SK-MEL-5 (cell line): ENCODE data around the gene TOMM40L. TPM values are rescaled to one million over a fixed set of nuclear protein-coding genes. Genes with fewer than 3 reads are reported as not detected.
"Not testable (repeated sequence)": the region's sequence is repeated elsewhere in the genome, so short reads cannot be mapped to it uniquely, and the experiment has no call there.

ENCODE experiments used
- DNase-seq: peaks from one replicate; pipeline ENCODE4 v3.0.0-alpha.2; 2016; ENCODE audit warnings: low read depth, low spot score
- in situ Hi-C: cut with HindIII; loops from 2 replicates; pipeline ENCODE4 v1.10.0; 2016; ENCODE audit warnings: low sequenced_read_pairs, high pct_unique_total_duplicates, low pct_unique_long_range_greater_than_20kb
- total RNA-seq: library from RNA; depleted of rRNA; stranded (reverse); fragments of >200 nt; shearing (Covaris generic); gene quantifications from 2 replicates; pipeline ENCODE4 v1.2.3, GENCODE V29; 2014

TOMM40L gene
- total RNA-seq, 1 experiment from 2014 or later = 11.3 TPM

GRCh38 chr1:161215076-161215475 is 10.8 kb upstream of the TOMM40L start, which contains the start of gene FCER1G:
Gene FCER1G, plus strand, starts transcription at chr1:161215295. Its CDS starts 27 bp downstream, at chr1:161215322.
- in situ Hi-C loops = loop anchor here (25.0 kb wide), 1 partner anchor 172 kb away; no protein-coding TSS in a partner anchor
- no peak for DNase-seq

- in situ Hi-C loops = loop anchor here (25.0 kb wide), 1 partner anchor 170 kb away; no protein-coding TSS in a partner anchor
- peak; percentile 63 for DNase-seq
These were observed 8.7 kb upstream of the TOMM40L start for GRCh38 chr1:161216945-161217712.

GRCh38 chr1:161217831-161218230 is 8.0 kb upstream of the TOMM40L start:
- in situ Hi-C loops = loop anchor here (25.0 kb wide), 1 partner anchor 169 kb away; no protein-coding TSS in a partner anchor

GRCh38 chr1:161218301-161219077 is 7.4 kb upstream of the TOMM40L start:
- in situ Hi-C loops = loop anchor here (25.0 kb wide), 1 partner anchor 169 kb away; no protein-coding TSS in a partner anchor

More at GRCh38 chr1:161217831-161218230, 8.0 kb upstream of the TOMM40L start:
- no peak for DNase-seq

GRCh38 chr1:161219078-161219892 is 6.6 kb upstream of the TOMM40L start:
- DNase-seq = no peak
- in situ Hi-C loops = loop anchor here (25.0 kb wide), 1 partner anchor 168 kb away; no protein-coding TSS in a partner anchor

More at GRCh38 chr1:161218301-161219077, 7.4 kb upstream of the TOMM40L start:
- DNase-seq = no peak

- in situ Hi-C loops = loop anchor here (25.0 kb wide), 1 partner anchor 167 kb away; no protein-coding TSS in a partner anchor
- no peak for DNase-seq
These were observed 5.9 kb upstream of the TOMM40L start for GRCh38 chr1:161220002-161220401.

- in situ Hi-C loops = loop anchor here (25.0 kb wide), 1 partner anchor 165 kb away; no protein-coding TSS in a partner anchor
- no peak for DNase-seq
These were observed 3.5 kb upstream of the TOMM40L start for GRCh38 chr1:161222175-161223019.

- DNase-seq = no peak
- in situ Hi-C loops = loop anchor here (25.0 kb wide), 1 partner anchor 163 kb away; no protein-coding TSS in a partner anchor
These were observed 1.8 kb upstream of the TOMM40L start for GRCh38 chr1:161223805-161224694.

- in situ Hi-C loops = loop anchor here (25.0 kb wide), 1 partner anchor 163 kb away; no protein-coding TSS in a partner anchor
- not testable (repeated sequence) for DNase-seq
These were observed 1.2 kb upstream of the TOMM40L start for GRCh38 chr1:161224695-161225087.

GRCh38 chr1:161225178-161225533 is 704 bp upstream of the TOMM40L start:
- no peak for DNase-seq
- in situ Hi-C loops = no loop called here

- in situ Hi-C loops = no loop called here
- no peak for DNase-seq
These were observed 456 bp downstream of the TOMM40L start for GRCh38 chr1:161226320-161226711.

- in situ Hi-C loops = no loop called here
- no peak for DNase-seq
These were observed 899 bp downstream of the TOMM40L start for GRCh38 chr1:161226759-161227158.

GRCh38 chr1:161227196-161227871 is 1.5 kb downstream of the TOMM40L start:
- DNase-seq = peak; percentile 79
- in situ Hi-C loops = no loop called here

- DNase-seq = no peak
- in situ Hi-C loops = no loop called here
These were observed 2.2 kb downstream of the TOMM40L start for GRCh38 chr1:161228032-161228431.

- in situ Hi-C loops = no loop called here
These were observed 4.0 kb downstream of the TOMM40L start for GRCh38 chr1:161229896-161230295.

More at GRCh38 chr1:161229896-161230295, 4.0 kb downstream of the TOMM40L start:
- no peak for DNase-seq
